GM23338 (cell line): ENCODE data around the gene MT1HL1. TPM values are rescaled to one million over a fixed set of nuclear protein-coding genes. Genes with fewer than 3 reads are reported as not detected.

Experiments used
- ATAC-seq: fragments of 200-7000 bp; cut with Tn5 transposase; 3 replicates; pipeline ENCODE4 v1.9.1; 2020
- DNase-seq: peaks from one replicate; pipeline ENCODE4 v3.0.0-alpha.2; 2015; ENCODE audit warnings: low spot score
- H2AFZ ChIP-seq: fragments of 200-600 bp; sonication (generic); 2 replicates; pipeline ENCODE4 v1.8.0; 2016; ENCODE audit warnings: antibody characterized with exemption, mild to moderate bottlenecking, moderate library complexity
- H3F3A ChIP-seq: fragments of 200-600 bp; sonication (generic); replicated peaks from 2 replicates; pipeline ENCODE4 v1.8.0; 2017; ENCODE audit warnings: antibody characterized with exemption, mixed run types, low read depth
- H3K27ac ChIP-seq: fragments of 200-600 bp; sonication (generic); 2 replicates; pipeline ENCODE4 v1.6.1; 2016; ENCODE audit warnings: low read depth
- H3K27me3 ChIP-seq: fragments of 200-600 bp; sonication (generic); 2 replicates; pipeline ENCODE4 v1.8.0; 2016; ENCODE audit warnings: mild to moderate bottlenecking, mixed run types, moderate library complexity; ENCODE audit not compliant: insufficient read depth
- H3K36me3 ChIP-seq: fragments of 200-600 bp; sonication (generic); 2 replicates; pipeline ENCODE4 v1.8.0; 2016; ENCODE audit warnings: mild to moderate bottlenecking; ENCODE audit not compliant: insufficient read depth
- H3K4me1 ChIP-seq: fragments of 200-600 bp; sonication (generic); 2 replicates; pipeline ENCODE4 v1.8.0; 2016; ENCODE audit warnings: mild to moderate bottlenecking, moderate library complexity; ENCODE audit not compliant: insufficient read depth
- H3K4me2 ChIP-seq: fragments of 200-600 bp; sonication (generic); 2 replicates; pipeline ENCODE4 v1.7.1; 2017; ENCODE audit warnings: mixed run types
- H3K4me3 ChIP-seq: fragments of 200-600 bp; sonication (generic); 2 replicates; pipeline ENCODE4 v1.6.1; 2016; ENCODE audit warnings: mixed run types
- H3K79me2 ChIP-seq: fragments of 200-600 bp; sonication (generic); replicated peaks from 2 replicates; pipeline ENCODE4 v1.8.0; 2017; ENCODE audit warnings: mild to moderate bottlenecking; ENCODE audit not compliant: insufficient read depth
- H3K9me2 ChIP-seq: fragments of 200-600 bp; sonication (generic); 2 replicates; pipeline ENCODE4 v1.8.0; 2017; ENCODE audit not compliant: insufficient read depth
- H4K20me1 ChIP-seq: fragments of 200-600 bp; sonication (generic); replicated peaks from 2 replicates; pipeline ENCODE4 v1.8.0; 2017; ENCODE audit warnings: mild to moderate bottlenecking; ENCODE audit not compliant: insufficient read depth
- H3K27ac Mint-ChIP-seq: 2 replicates; pipeline ENCODE4 v1.8.0; 2020; ENCODE audit warnings: inconsistent platforms, mild to moderate bottlenecking, moderate library complexity, mixed read lengths
- H3K27me3 Mint-ChIP-seq: 3 replicates; pipeline ENCODE4 v1.8.0; 2022; ENCODE audit warnings: low read depth, mild to moderate bottlenecking, moderate library complexity, mixed read lengths, inconsistent platforms; ENCODE audit not compliant: insufficient read depth, poor library complexity
- H3K36me3 Mint-ChIP-seq: 3 replicates; pipeline ENCODE4 v1.8.0; 2021; ENCODE audit warnings: low read depth, mild to moderate bottlenecking, inconsistent platforms, moderate library complexity, mixed read lengths
- H3K4me1 Mint-ChIP-seq: 3 replicates; pipeline ENCODE4 v1.8.0; 2020; ENCODE audit warnings: mild to moderate bottlenecking, inconsistent platforms, mixed read lengths
- H3K4me3 Mint-ChIP-seq: 3 replicates; pipeline ENCODE4 v1.8.0; 2021; ENCODE audit warnings: moderate library complexity, mild to moderate bottlenecking, inconsistent platforms, mixed read lengths
- H3K9me3 Mint-ChIP-seq: 3 replicates; pipeline ENCODE4 v1.8.0; 2020; ENCODE audit warnings: moderate library complexity, mild to moderate bottlenecking, inconsistent platforms, mixed read lengths
- CREB1 ChIP-seq: fragments of 250-450 bp; sonication (Bioruptor Pico); IDR thresholded peaks from 2 replicates; pipeline ENCODE4 v1.5.0; 2020; ENCODE audit warnings: low read depth, mild to moderate bottlenecking, moderate library complexity
- EZH2 ChIP-seq: fragments of 200-600 bp; sonication (generic); IDR thresholded peaks from one replicate; pipeline ENCODE4 v1.8.0; 2017; ENCODE audit warnings: antibody characterized with exemption, mild to moderate bottlenecking, low read depth; ENCODE audit not compliant: unreplicated experiment
- EZH2phosphoT487 ChIP-seq: fragments of 200-600 bp; sonication (generic); IDR thresholded peaks from one replicate; pipeline ENCODE4 v1.8.1; 2018; ENCODE audit warnings: antibody characterized with exemption; ENCODE audit not compliant: unreplicated experiment
- NANOG ChIP-seq: IDR thresholded peaks from 2 replicates; pipeline ENCODE4 v1.6.1; 2016; ENCODE audit warnings: antibody characterized with exemption, borderline replicate concordance
- POLR2AphosphoS5 ChIP-seq: IDR thresholded peaks from 2 replicates; pipeline ENCODE4 v1.6.1; 2016; ENCODE audit warnings: antibody characterized with exemption, low read depth
- REST ChIP-seq: IDR thresholded peaks from one replicate; pipeline ENCODE4 v1.6.1; 2018; ENCODE audit warnings: antibody characterized with exemption; ENCODE audit not compliant: unreplicated experiment
- STAT1 ChIP-seq: IDR thresholded peaks from one replicate; pipeline ENCODE4 v1.6.1; 2016; ENCODE audit warnings: antibody characterized with exemption; ENCODE audit not compliant: unreplicated experiment
- ZNF114 ChIP-seq: fragments of 250-450 bp; sonication (Bioruptor Pico); IDR thresholded peaks from 2 replicates; pipeline ENCODE4 v1.5.0; 2020; ENCODE audit warnings: mild to moderate bottlenecking, moderate library complexity
- ZNF331 ChIP-seq: fragments of 250-450 bp; sonication (Bioruptor Pico); IDR thresholded peaks from 2 replicates; pipeline ENCODE4 v1.5.0; 2020; ENCODE audit warnings: low read depth, mild to moderate bottlenecking, moderate library complexity
- polyA plus RNA-seq: library from polyadenylated mRNA; unstranded; fragments of >200 nt; fragmentation: Nextera tagmentation; extraction: Ambion mirVana; gene quantifications from 2 replicates; pipeline ENCODE4 v1.2.1, GENCODE V29; 2016
- total RNA-seq: library from RNA; depleted of rRNA; stranded (reverse); fragments of >200 nt; shearing (Covaris generic); gene quantifications from 2 replicates; pipeline ENCODE4 v1.2.3, GENCODE V29; 2014
- TF ChIP-seq, protein P1 (sequence below), 2 experiments: fragments of 200-600 bp in 1 of 2; sonication (generic) in 1 of 2; conservative IDR thresholded peaks; 2 replicates each; pipeline versions ENCODE4 v1.5.1 to v1.6.1; 2016 to 2017; ENCODE audit warnings: antibody characterized with exemption in 2 of 2, low read depth in 2 of 2, mild to moderate bottlenecking in 2 of 2, moderate library complexity in 1 of 2

Gene MT1HL1
- total and polyA plus RNA-seq, 2 experiments from 2014 or later: not detected

DNA sequence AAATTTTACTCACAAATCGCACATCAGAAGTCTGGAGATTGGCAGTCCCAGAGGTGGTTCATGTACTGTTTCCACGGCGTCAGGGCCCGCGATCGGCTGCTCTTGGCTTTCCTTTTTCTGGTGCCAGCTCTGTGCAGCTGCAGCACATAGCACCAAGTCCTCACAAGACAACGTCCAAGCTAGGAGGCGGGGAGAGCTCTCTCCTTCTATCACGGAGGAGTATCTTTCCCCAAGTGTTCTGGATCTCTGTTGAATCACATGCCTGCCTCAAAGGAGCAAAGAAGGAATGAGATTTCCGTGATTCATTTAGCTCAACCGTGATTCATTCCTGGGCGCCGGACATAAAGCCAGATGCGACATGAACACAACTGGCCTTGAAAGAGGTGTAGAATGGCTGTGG, 25.5 kb downstream of the MT1HL1 start:
- Histone ChIP-seq H4K20me1 (no peaks in the 10 kb centered on the region), H2AFZ (peak overlapping the region; percentile 69; the same call in 1 of the 2 replicates), H3K4me2 (no peak overlapping the region), H3K27me3 (no peaks in the 10 kb centered on the region), H3K9me2 (no peaks in the 10 kb centered on the region), H3F3A (no peaks in the 10 kb centered on the region), H3K4me3 (no peak overlapping the region), H3K27ac (no peak overlapping the region), H3K36me3 (no peaks in the 10 kb centered on the region; the same call in 1 of the 2 replicates), H3K4me1 (peaks cover 6% of the 10 kb centered on the region; the same call in 1 of the 2 replicates), H3K79me2 (no peaks in the 10 kb centered on the region)
- Mint-ChIP-seq H3K27me3 (peaks cover 5% of the 10 kb centered on the region), H3K27ac (no peak overlapping the region; the same call in 1 of the 2 replicates), H3K9me3 (peaks cover 2% of the 10 kb centered on the region; the same call in 1 of the 3 replicates), H3K36me3 (no peaks in the 10 kb centered on the region), H3K4me1 (peaks cover 4% of the 10 kb centered on the region; the same call in 1 of the 3 replicates), H3K4me3 (no peak overlapping the region)
- ATAC-seq (no peak), DNase-seq (no peak)
- TF ChIP-seq CREB1 (CRISPR knock-in tag): no peak
- no peak for TF ChIP-seq POLR2AphosphoS5
- TF ChIP-seq, protein P1, sequence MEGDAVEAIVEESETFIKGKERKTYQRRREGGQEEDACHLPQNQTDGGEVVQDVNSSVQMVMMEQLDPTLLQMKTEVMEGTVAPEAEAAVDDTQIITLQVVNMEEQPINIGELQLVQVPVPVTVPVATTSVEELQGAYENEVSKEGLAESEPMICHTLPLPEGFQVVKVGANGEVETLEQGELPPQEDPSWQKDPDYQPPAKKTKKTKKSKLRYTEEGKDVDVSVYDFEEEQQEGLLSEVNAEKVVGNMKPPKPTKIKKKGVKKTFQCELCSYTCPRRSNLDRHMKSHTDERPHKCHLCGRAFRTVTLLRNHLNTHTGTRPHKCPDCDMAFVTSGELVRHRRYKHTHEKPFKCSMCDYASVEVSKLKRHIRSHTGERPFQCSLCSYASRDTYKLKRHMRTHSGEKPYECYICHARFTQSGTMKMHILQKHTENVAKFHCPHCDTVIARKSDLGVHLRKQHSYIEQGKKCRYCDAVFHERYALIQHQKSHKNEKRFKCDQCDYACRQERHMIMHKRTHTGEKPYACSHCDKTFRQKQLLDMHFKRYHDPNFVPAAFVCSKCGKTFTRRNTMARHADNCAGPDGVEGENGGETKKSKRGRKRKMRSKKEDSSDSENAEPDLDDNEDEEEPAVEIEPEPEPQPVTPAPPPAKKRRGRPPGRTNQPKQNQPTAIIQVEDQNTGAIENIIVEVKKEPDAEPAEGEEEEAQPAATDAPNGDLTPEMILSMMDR (conservative IDR thresholded peaks at IDR 0.05; ENCODE audit: low read depth in 2 of 2): no peak

GRCh38 chr1:236975461-236975860, 28.8 kb downstream of the MT1HL1 start:
- Mint-ChIP-seq H3K27me3 (peaks cover 5% of the 10 kb centered on the region), H3K4me3 (no peak overlapping the region), H3K4me1 (no peaks in the 10 kb centered on the region), H3K9me3 (peaks cover 2% of the 10 kb centered on the region; the same call in 1 of the 3 replicates), H3K27ac (no peak overlapping the region), H3K36me3 (no peaks in the 10 kb centered on the region)
- Histone ChIP-seq H3K79me2 (no peaks in the 10 kb centered on the region), H3K36me3 (no peaks in the 10 kb centered on the region), H3K27ac (no peak overlapping the region), H3F3A (no peaks in the 10 kb centered on the region), H3K9me2 (no peaks in the 10 kb centered on the region), H3K4me2 (no peak overlapping the region), H3K4me3 (no peak overlapping the region), H4K20me1 (no peaks in the 10 kb centered on the region), H2AFZ (no peak overlapping the region), H3K4me1 (no peaks in the 10 kb centered on the region), H3K27me3 (no peaks in the 10 kb centered on the region)
- DNase-seq (no peak), ATAC-seq (no peak)
- TF ChIP-seq ZNF114 (no peak), ZNF331 (no peak), STAT1 (no peak), EZH2 (no peak), REST (no peak), CREB1 (CRISPR knock-in tag) (no peak), EZH2phosphoT487 (no peak), NANOG (no peak)
- TF ChIP-seq, protein P1 (conservative IDR thresholded peaks at IDR 0.05; ENCODE audit: low read depth in 2 of 2): no peak
